ENCODE measurements around the gene SCIN.
"Not testable (repeated sequence)": the region's sequence is repeated elsewhere in the genome, so short reads cannot be mapped to it uniquely, and the experiment has no call there.

SCIN gene

GRCh38 chr7:12648704-12649261, 78.3 kb downstream of the SCIN start:
- DNase-seq: no peak

- no peak for DNase-seq
These were observed 78.8 kb downstream of the SCIN start for GRCh38 chr7:12649348-12649747.

- no peak for DNase-seq
These were observed 79.6 kb downstream of the SCIN start for GRCh38 chr7:12650080-12650479.

- no peak for DNase-seq
These were observed 82.6 kb downstream of the SCIN start for GRCh38 chr7:12653110-12653509.

- DNase-seq: peak; percentile 44
These were observed 83.0 kb downstream of the SCIN start for GRCh38 chr7:12653518-12653917.

GRCh38 chr7:12655161-12655560, 84.6 kb downstream of the SCIN start:
- DNase-seq: no peak

- DNase-seq: peak; percentile 85
These were observed 89.9 kb downstream of the SCIN start for GRCh38 chr7:12660423-12660822.

- not testable (repeated sequence) for DNase-seq
These were observed 90.5 kb downstream of the SCIN start for GRCh38 chr7:12660986-12661385.

- no peak for DNase-seq
These were observed 91.1 kb downstream of the SCIN start for GRCh38 chr7:12661581-12661980.

GRCh38 chr7:12670000-12670729, 99.6 kb downstream of the SCIN start:
- DNase-seq: peak; percentile 61

GRCh38 chr7:12670743-12671520, 100.4 kb downstream of the SCIN start:
- DNase-seq: no peak

- not testable (repeated sequence) for DNase-seq
These were observed 102.9 kb downstream of the SCIN start for GRCh38 chr7:12673436-12673835.

GRCh38 chr7:12674053-12674452, 103.5 kb downstream of the SCIN start:
- DNase-seq: no peak

GRCh38 chr7:12674861-12675260, 104.3 kb downstream of the SCIN start:
- peak; percentile 20 for DNase-seq

GRCh38 chr7:12683678-12684585, 113.4 kb downstream of the SCIN start:
- DNase-seq: no peak

GRCh38 chr7:12684733-12685132, 114.2 kb downstream of the SCIN start:
- DNase-seq: no peak

GRCh38 chr7:12685550-12685949, 115.0 kb downstream of the SCIN start:
- peak; percentile 35 for DNase-seq

GRCh38 chr7:12686234-12686890, 115.8 kb downstream of the SCIN start:
- peak; percentile 86 for DNase-seq

GRCh38 chr7:12686891-12687717, 116.6 kb downstream of the SCIN start, which contains the start of gene ARL4A:
Gene ARL4A (plus strand): TSS chr7:12687633. CDS start chr7:12688255, 622 bp downstream.
- peak; percentile 97 for DNase-seq

- no peak for DNase-seq
These were observed 117.2 kb downstream of the SCIN start for GRCh38 chr7:12687718-12688171.

Data from fibroblast of skin of abdomen (primary cell).